NCI-H2029 treated with DMSO at 0.1 percent for 48 hours (cell line): ENCODE measurements around the gene HS3ST1.
A peak's percentile ranks its signal among the peaks of the same experiment; 100 is the strongest.

ENCODE experiments used
- DNase-seq: peaks from one replicate; lab custom pipeline; 2025; lab: John Stamatoyannopoulos, UW

Gene HS3ST1

DNA sequence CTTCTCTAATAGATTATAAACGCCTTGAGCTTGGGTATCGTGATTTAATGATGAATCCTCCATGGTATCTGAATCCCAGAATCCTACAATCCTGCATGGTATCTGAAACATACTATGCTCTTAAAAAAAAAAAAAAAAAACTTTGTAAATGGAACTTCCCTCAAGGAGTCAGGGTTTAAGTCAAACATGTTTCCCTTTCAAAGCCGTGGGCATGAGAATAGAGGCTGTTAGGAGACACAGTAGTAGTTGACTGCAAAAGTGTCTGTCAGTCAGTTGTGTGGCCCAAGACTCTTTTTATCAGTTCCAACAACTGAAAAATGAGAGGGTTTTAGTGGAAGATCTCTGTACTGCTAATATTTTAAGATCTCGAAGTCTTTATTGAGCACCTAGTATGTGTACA lies 2.4 kb upstream of the HS3ST1 start:
- no peak for DNase-seq

DNA sequence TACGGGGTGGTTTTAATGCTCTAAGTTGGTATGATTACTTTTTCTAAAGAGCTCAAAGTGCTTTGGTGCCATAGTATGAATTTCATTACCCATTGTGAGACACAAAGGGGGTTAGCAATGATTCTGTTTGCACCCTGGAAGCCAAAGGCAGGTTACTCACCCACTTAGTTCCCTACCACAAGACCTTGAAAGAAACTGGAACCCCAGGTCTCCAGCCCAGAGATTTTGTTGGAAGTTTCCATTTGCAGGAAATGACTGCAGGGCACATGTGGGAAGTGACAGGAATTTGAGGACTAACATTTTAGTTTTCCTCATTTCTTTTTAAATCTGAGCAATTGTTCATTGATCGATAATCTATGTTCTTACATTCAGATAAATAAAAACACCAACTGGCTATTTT lies 1.8 kb upstream of the HS3ST1 start:
- DNase-seq, result no peak

DNA sequence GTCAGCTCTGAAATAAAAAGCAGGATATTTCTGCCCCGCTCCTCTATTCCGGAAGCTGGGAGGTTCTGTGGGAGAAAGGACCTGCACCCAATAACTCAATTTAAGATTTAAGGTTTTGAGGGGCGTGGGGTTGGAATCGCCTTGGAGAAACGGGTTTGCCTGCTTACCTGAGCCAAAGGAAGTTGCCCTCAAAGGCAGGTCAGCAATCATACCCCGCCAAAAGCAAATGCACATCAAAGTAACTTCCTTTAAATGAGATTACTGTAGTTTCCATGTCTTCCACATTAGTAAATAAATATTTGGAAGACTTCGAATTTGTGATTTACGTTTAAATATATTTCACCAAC lies 978 bp upstream of the HS3ST1 start:
- DNase-seq, result no peak

DNA sequence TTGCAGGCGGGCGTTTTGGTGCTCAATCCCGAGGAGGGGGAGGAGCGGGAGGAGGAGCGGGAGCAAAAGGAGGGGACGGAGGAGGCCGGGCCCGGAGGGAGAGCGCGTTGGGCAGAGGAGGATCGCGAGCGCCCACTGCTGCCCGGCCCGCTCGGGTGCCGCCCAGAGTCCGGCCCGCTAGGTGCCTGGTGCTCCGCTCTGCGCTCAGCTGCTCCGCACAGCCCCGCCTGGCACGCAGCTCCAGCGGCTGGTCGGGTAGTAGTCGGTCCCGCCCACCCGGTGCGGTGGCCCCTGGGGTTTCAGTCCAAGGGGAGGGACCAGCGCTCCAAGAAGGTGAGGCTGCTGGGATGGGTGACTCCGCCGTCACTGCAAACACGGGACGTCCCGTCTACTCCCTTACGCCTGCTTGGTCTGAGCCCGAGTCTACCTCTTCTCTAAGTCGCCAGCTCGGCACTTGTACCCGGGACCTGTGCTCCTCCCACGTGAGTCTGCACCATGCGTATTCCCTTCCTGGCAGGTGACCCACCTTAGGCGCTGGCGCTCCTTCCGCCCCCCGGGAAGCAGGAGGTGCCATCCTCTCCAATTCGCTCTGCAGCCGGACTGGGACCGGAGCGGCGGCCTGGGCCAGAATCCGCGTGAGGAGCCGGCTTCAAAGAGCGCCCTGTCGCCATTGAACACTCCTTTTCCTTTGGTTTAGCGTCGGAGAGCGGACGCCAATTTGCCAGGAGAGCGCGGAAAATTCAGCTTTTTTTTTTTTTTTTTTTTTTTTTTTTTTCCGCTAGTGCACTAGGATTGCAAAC lies 405 bp upstream of the HS3ST1 start:
- peak; percentile 75 for DNase-seq

DNA sequence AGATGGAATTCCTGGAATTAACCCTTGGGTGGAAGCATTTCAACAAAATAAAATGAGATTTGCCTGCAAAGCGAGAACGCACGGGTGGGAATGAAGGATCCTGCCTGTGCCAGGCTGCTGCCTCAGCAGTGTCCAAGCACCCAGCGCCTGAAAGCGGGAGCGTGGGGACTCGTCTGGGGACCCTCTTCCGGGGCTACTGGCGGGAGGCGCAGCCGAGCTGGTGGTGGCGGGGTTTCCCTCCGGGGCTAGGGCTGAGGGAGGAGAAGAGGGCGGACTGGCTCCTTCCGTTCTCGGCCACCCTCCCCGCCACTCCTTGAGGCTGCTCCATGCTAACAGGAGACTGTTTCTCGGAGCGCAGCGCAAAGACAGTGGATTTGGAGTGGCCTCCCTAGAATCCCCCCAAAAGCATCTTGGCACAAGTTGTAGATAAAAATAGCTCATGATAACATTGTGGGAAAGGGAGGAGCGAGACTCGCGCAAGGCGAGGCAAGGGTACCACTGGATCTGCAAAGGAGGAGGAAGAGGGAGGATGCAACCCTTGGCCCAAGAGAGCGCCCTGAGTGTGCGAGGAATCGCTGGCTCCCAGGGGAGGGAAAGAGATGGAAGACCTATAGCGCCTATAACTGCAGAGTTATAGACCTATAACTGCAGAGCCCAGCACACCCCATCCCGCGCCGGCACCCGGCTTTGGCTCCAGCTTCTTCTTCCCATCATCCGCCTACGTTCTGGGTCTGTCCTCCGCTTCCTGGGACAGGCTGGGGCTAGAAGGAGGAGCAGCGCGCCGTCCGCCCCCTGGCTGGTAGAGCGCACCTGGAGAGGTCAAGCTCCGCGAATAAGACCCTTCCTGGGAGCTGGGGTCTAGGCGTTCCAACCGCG lies 1.3 kb downstream of the HS3ST1 start:
- DNase-seq, result no peak

DNA sequence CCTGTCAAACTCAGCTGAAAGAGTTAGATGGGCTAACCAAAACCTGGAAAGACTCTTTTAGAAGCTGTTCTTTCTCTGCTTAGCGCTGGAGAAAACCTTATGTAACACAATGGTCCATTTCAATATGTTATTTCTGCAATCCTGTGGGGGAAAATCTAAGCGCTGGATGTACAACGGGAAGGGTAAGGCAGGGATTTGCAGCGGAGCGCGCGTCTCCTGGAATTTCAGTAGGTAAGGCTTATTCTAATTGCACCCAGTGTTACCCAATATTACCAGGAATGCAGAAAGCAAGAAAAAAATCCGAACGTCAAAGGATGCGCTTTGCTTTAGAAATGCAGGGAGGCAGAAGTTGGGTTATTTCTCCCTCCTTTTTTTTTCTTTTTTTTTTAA lies 2.0 kb downstream of the HS3ST1 start:
- no peak for DNase-seq

DNA sequence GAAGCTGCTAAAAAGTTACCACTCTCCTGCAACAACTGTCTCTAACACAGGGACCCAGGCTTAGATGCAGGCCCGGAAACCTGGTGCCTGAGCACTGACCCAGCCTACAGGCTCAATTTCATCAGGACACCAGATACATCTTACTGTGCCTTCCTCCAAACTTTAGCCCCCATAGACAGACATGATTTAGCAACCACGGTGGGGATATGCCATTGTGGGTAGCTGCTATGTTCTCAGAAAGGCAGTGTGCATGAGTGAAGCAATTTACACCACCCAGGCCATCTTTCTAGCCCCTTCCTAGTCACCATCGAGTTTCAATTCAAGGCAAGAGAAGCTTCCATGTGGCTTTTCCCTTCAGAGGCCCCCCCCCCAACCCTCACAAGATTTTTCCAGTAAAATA lies 2.7 kb downstream of the HS3ST1 start:
- no peak for DNase-seq

DNA sequence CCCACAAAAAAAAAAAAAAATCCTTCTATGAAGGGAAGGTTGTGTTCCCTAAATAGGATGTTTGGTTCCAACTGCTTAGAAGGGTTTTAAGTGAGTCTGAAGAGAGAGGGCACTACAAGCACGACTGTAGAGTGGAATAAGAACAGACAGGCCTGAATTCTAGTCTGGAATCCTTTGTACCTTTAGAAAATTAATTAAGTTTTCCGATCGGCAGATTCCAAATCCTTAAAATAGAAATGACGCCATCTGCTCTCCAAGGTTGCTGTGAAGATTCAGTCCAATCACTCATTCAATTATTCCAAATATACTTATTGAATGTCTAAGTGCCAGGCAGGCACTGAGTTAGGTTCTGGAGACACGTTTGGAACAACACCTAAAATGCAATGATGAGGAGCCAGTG lies 3.8 kb downstream of the HS3ST1 start:
- no peak for DNase-seq

DNA sequence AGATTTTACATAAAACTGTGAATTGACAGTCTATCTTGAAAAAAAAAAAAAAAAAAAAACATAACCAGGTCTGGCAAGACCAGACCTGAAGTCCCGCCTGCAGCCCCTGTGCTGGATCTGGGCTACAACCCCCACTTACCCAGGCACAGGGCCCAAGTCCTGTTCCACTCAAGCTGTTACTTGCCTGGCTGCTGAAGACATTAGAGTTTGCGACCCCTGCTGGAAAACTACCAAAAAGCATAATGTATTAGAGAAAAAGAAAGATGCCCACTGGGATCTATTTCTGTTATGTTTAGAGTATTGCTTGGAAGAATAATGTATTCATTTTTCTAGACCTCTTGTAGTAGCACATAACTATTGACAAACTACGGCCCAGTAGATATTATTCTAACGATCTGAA lies 4.7 kb downstream of the HS3ST1 start:
- no peak for DNase-seq

DNA sequence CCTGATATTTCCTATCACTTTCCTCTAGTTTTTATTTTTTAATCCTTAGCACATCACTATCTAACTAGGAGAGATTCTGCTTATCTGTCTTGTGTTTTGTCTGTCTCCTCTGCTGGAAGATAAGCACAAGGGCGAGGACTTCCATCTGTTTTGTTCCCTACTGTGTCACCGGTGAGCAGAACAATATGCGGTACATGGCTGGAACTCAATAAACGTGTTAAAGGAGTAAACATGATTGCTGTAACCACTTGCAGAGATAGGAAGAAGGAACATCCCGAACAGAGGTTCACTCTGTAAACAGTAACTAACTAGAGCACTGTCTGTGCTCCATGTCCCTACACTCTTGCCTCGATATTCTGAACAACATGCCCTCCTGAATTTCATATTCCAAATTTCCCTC lies 5.2 kb downstream of the HS3ST1 start:
- no peak for DNase-seq

DNA sequence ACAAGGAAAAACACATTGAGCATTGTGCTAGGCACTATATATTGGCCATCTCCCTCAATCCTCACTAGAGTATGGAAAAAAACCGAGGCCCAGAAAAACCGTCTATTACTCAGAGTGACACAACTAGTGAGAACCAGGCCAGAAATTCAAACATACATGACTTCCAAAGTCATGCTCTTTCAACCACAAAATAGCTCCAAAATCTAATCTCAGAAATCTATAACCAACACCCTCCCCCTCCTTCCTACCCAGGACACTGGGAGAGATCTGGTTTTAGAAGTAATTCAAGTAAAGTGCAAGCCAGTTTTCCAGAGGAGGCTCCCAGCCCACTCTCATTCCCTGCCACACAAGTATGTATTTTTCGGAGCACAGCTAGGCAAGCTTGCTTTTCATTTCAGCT lies 7.6 kb downstream of the HS3ST1 start:
- DNase-seq, result no peak

DNA sequence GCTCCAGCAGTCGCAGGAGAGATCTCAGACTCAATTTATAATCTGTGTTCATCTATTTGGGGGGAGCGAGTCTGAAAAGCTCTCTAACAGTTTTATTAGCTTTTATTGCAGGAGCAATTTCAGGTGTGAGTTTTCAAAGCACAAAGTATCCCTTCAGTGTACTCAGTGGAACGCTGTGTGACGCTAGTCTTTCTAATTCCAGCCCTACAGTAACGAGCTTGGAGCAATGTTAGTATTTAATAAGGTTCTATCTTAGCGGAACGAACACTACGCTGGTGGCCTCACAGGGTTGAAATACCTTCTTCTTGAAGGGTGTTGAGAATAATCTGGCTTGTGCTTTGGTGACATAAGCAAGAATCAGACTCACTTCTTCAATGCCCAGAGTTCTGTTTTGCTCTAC lies 8.4 kb downstream of the HS3ST1 start:
- DNase-seq, result no peak

DNA sequence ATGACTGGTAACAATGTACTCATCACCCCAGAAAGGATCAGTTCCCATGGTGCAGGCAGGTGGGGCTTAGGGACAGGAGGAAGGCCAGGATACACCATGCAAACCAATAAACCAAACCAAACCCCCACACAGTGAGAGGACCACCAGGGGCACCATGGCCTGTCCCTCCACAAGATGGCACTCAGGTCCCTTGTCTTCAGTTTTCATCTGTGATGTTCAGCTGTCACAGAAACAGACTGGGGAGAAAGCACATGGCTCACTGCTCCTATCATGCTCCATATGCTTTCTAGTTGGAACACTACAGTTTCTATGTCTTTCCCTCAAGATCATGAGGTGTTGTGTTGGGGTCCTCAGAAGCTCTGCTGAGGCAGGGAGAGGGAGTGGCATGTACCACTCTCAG lies 10.1 kb downstream of the HS3ST1 start:
- no peak for DNase-seq

DNA sequence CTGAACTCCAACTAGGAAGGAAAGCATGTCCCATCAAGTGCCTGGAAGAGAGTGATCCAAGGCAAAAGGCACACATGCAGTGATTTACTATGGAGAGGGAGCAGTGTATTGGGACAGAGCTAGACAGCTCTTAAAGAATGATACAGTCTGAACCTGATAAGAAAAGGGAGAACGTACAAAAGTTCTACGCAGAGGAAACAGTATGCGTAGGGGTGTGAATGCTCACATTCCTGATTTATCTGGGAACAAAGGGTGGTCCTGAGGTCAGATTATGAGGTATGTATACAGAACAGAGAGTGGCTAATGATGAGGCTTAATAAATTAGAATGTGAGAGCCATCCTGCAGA lies 12.0 kb downstream of the HS3ST1 start:
- DNase-seq, result no peak

DNA sequence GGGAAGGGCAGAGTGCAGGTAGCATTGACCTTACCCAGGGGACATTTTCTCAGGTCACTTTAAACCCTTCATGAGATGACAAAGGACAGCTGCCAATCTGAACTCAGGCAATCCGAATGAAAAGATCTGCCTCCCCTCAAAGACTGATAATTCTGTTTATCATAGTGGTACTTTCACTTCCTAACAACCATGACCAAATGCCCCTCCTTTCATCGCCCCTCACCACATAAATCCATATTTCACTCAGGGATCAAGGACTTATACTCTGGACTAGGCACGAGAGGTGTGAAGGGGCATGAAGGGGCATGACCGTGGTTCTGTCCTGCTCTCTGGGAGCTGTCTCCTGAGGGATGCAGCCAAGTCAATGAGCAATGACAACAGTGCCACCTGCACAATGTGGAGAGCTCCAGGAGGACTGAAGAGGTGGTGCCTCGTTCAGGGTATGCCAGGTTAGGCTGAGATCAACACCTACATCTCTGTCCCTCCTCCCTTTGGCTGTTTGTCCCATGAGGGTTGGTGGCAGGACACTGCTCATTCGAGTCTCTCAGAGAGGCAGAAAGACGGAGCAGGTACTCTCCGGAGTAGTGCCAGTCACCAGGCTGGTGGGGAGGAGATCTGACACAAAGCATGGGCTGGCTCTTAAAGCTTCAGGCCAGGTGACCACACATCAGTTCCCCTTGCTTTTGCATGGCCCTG lies 12.5 kb downstream of the HS3ST1 start:
- peak; percentile 49 for DNase-seq

DNA sequence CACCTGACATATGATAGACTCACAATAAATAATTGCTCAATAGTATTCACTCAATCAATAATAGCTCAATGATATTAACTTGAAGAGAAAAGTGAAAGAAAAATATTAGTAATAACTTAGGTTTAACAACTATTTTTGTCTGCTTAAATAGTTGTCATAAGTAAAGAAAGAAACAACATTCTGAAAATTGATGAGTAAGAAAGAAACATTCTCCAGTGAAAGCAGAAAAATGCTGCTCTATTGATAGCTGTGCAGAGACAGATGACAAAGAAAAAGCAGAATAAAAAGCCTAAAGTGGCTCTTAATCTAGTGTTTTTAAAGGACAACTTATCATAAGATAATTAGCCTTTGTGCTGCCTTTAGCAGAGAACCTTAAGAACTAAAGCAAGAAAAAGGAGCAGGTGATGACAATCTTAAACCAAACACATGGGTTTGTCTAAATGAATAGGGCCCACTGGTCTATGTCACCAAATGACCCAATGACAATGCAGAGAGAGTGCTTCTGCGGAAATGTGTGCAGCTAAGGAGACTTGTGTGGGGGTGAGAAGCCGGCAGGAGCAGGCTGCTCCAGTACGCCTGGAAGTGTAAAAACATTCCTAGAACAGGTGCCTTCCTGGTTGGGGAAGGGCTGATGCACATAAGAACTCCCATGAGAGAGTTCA lies 13.2 kb downstream of the HS3ST1 start:
- no peak for DNase-seq

DNA sequence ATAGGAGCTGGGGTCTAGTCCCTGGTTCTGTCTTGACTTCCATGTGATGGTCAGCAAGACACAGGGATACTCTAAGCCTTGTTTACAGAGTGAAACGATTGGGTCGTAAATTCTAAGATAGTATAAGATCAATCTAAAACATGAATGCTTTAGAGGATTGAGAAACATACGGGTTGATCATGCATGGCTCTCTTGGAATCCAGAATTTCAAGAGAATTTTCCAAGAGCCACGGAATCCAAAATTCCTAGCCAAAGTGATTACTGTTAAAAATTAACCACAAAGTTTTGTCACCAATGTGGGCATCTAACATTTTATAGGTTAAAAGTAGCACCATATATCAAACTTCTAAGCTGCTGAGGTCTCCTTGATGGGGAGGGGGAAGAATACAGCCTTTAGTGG lies 16.5 kb downstream of the HS3ST1 start:
- no peak for DNase-seq

DNA sequence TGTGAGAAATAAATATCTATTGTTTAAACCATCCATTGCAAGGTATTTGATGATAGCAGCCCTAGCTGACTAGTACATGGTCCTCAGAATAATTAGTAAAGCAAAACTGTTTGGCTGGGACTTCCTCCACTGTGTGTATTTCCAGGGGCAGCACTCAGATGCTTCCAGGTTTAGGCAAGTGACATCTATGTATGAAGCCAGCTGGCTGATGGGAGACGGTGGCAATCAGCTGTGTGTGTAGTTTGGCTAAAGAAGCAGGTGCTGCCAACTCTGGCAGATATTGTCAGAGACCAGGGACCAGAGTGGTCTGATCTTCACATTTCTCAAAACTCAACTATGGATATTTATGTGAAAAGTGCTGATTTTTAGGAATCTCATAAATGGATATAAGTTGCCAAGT lies 19.1 kb downstream of the HS3ST1 start:
- DNase-seq, result no peak

DNA sequence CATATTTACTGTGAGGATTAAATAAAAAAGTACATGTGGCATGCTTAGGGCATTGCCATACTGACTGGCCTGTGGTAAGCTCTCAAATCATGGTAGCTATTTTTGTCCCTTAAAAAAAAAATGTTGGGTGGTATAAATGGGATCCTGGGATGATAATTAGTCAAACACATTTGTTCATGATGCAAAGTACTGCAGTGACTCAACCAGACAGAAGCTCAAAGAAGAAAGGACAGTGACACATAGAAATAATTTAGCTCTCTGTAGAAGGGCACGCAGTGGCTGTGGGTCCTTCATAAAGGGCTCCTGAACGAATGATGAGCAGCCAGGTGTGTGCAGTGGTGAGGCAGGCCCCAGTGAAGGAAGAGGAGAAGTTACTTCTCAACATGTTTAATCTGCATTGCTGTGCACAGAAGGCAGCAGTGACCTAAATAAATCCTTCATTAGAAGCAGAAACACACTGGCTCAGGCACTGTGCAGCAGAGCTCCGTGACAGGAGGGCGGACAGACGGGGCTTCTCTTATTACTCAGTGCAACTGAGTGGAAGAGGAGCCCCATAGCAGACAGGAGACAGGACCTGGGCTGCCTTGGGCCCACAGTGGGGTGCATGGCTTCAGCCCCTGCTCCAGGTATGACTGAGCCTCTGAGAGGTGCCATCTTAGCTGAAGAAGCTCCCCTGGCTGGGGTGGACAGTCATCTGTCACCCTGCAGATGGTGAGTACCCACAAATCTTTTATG lies 20.3 kb downstream of the HS3ST1 start:
- no peak for DNase-seq

DNA sequence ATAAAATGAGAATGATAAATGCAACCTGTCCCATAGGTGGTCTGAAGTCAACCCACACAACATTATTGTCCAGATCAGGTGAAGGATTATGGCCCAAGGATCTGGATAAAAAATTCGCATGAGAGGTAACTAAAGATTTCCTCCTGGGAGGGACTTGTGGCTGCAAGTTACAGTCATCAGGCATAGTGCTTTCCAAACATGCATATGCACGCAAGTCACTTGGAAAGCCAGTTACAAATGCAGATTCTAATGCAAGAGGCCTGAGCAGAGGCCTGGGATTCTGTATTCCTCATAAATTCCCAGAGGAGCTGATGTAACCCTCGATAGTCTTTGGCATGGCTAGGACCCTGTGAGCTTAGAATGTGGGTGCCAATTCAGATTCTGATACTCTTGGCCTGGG lies 21.1 kb downstream of the HS3ST1 start:
- no peak for DNase-seq

DNA sequence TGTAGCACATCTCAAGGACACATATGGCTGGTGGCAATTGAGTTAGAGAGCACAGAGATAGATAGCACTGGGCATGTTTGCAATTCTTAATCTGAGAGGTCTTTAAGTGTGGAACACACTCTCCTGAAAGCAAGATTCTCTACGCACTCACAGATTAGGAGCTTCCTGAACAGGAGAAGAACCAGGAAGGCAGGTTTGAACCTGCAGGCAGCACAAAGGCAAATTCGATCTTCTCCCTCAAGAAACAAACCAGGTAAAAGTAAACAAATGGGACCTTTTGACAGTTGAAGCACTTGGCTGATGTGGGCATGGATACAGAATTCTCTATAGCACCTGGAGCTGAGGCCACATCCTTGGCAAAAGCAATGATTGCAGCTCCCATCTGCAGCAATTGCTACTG lies 24.3 kb downstream of the HS3ST1 start:
- no peak for DNase-seq

DNA sequence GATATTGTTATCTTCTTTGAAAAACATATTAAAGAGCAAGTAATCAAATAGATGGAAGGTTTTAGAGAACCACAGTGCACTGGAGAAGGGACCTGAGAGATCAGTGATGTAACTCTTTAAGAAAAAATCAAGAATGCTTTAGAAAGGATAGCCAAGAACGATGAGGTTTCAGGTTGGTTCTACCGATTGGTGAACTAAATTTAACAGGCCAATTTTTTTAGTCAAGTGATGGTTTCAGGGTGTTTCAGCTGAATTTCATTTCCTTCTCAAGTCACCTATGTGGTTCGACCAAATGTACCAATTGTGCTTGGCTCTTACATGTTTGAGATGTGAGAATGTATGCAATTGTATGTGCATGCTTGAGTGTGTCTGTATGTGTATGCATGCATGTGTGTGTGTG lies 26.5 kb downstream of the HS3ST1 start:
- DNase-seq, result no peak
